Transverse colon (tissue), 4 donors: Measurements from ENCODE around the gene KIAA1217.

Source experiments
- CTCF ChIP-seq, 5 experiments: fragments of 200-600 bp in 3 of 5; fragments of 450-650 bp in 2 of 5; sonication (generic) in 3 of 5; IDR thresholded peaks; 1 replicate in 2 of 5; 2 replicates in 3 of 5; pipeline ENCODE4 v1.5.1; 2016 to 2017; ENCODE audit warnings: antibody characterized with exemption in 5 of 5, inconsistent platforms in 3 of 5, mild to moderate bottlenecking in 2 of 5, moderate library complexity in 1 of 5
- EP300 ChIP-seq: sonication (generic); formaldehyde crosslinking; IDR thresholded peaks from one replicate; pipeline ENCODE4 v1.6.1; 2017; ENCODE audit warnings: antibody characterized with exemption, low read depth
- POLR2A ChIP-seq: fragments of 450-650 bp; IDR thresholded peaks from one replicate; pipeline ENCODE4 v1.6.1; 2016; ENCODE audit warnings: antibody characterized with exemption, mild to moderate bottlenecking, moderate library complexity
- POLR2AphosphoS5 ChIP-seq, 3 donors: sonication (generic); formaldehyde crosslinking; IDR thresholded peaks; one replicate each; pipeline ENCODE4 v1.6.1; 2016; ENCODE audit warnings: antibody characterized with exemption in 3 of 3

- TF ChIP-seq POLR2AphosphoS5 (IDR thresholded peaks at IDR 0.05), result no peak
- no peak for TF ChIP-seq CTCF (IDR thresholded peaks at IDR 0.05)
- TF ChIP-seq EP300, result no peak
- TF ChIP-seq POLR2A, result no peak
These were observed 240.9 kb downstream of the KIAA1217 start for GRCh38 chr10:24449769-24450310.
